Stimulated activated CD4-positive, alpha-beta T cell treated with anti-CD3 and anti-CD28 coated beads, Interleukin-1b, Interleukin-23, amount 100 ng/mL, for 4 hours (primary cell): Measurements from ENCODE around the gene VNN1.
"Not testable (repeated sequence)": the region's sequence is repeated elsewhere in the genome, so short reads cannot be mapped to it uniquely, and the experiment has no call there.

Experiments
- DNase-seq, 2 donors: peaks; one replicate each; pipeline ENCODE4 v3.0.0-alpha.2; 2020; ENCODE audit warnings: low read depth in 2 of 2

VNN1 gene

GRCh38 chr6:132725471-132725870 is 11.6 kb upstream of the VNN1 start:
- DNase-seq: no peak

GRCh38 chr6:132719736-132720448 is 6.0 kb upstream of the VNN1 start:
- no peak for DNase-seq

GRCh38 chr6:132715881-132716637 is 2.2 kb upstream of the VNN1 start:
- DNase-seq: no peak

- DNase-seq: no peak
Measured at GRCh38 chr6:132715204-132715603, 1.3 kb upstream of the VNN1 start.

- no peak for DNase-seq
Measured at GRCh38 chr6:132714160-132714559, 305 bp upstream of the VNN1 start.

- no peak for DNase-seq
Measured at GRCh38 chr6:132712366-132712765, 1.5 kb downstream of the VNN1 start.

- DNase-seq: no peak
Measured at GRCh38 chr6:132708771-132709170, 5.1 kb downstream of the VNN1 start.

GRCh38 chr6:132708002-132708401 is 5.9 kb downstream of the VNN1 start:
- no peak for DNase-seq

- DNase-seq: not testable (repeated sequence)
Measured at GRCh38 chr6:132706756-132707155, 7.1 kb downstream of the VNN1 start.

- no peak for DNase-seq
Measured at GRCh38 chr6:132703936-132704335, 9.9 kb downstream of the VNN1 start.

GRCh38 chr6:132698608-132699007 is 15.2 kb downstream of the VNN1 start:
- no peak for DNase-seq

- no peak for DNase-seq
Measured at GRCh38 chr6:132695773-132696172, 18.1 kb downstream of the VNN1 start.

GRCh38 chr6:132693478-132693877 is 20.4 kb downstream of the VNN1 start:
- no peak for DNase-seq

- DNase-seq: no peak
Measured at GRCh38 chr6:132690678-132691077, 23.2 kb downstream of the VNN1 start.

GRCh38 chr6:132687306-132687705 is 26.5 kb downstream of the VNN1 start:
- no peak for DNase-seq

- DNase-seq: no peak
Measured at GRCh38 chr6:132686531-132686930, 27.3 kb downstream of the VNN1 start.

- no peak for DNase-seq
Measured at GRCh38 chr6:132685009-132685408, 28.8 kb downstream of the VNN1 start.

- DNase-seq: no peak
Measured at GRCh38 chr6:132684272-132684671, 29.6 kb downstream of the VNN1 start.

GRCh38 chr6:132683543-132683942 is 30.3 kb downstream of the VNN1 start:
- no peak for DNase-seq

GRCh38 chr6:132679094-132679493 is 34.8 kb downstream of the VNN1 start:
- not testable (repeated sequence) for DNase-seq

GRCh38 chr6:132675749-132676148 is 38.1 kb downstream of the VNN1 start:
- DNase-seq: no peak

GRCh38 chr6:132675002-132675401 is 38.9 kb downstream of the VNN1 start:
- DNase-seq: no peak

- no peak for DNase-seq
Measured at GRCh38 chr6:132673376-132674094, 40.3 kb downstream of the VNN1 start.
